ENCODE measurements around the gene SPAG8. TPM values are rescaled to one million over a fixed set of nuclear protein-coding genes. Genes with fewer than 3 reads are reported as not detected.

The SPAG8 gene
- total and polyA plus RNA-seq, 10 of the 15 experiments (the other 5 are each of a cell fraction or from before 2014, with no cell fraction given), result 0.40 to 1.1 (median 0.72) TPM

- no peak overlapping the region for H3K4me3 ChIP-seq
- in situ Hi-C loops (cut with MboI), result no loop called here
- no peak overlapping the region for H2AFZ ChIP-seq (ENCODE audit: control insufficient read depth, low read depth, low read length)
- H3K79me2 ChIP-seq (ENCODE audit: control insufficient read depth, insufficient read depth, low read length), result no peaks in the 10 kb centered on the region; the same call in 1 of the 2 replicates
- intact Hi-C loops (cut with micrococcal nuclease; ENCODE audit: unreplicated experiment), result no loop called here
- peaks cover 28% of the 10 kb centered on the region for H3K4me1 ChIP-seq (ENCODE audit: control insufficient read depth, insufficient read depth, low read length)
- H3K4me2 ChIP-seq (ENCODE audit: control insufficient read depth, insufficient read depth), result no peak overlapping the region
- H4K20me1 ChIP-seq (ENCODE audit: control insufficient read depth, insufficient read depth), result no peaks in the 10 kb centered on the region
- H3K9me3 ChIP-seq (replicated peaks; ENCODE audit: control insufficient read depth, insufficient read depth, low read length), result no peaks in the 10 kb centered on the region
- 78% methylated on average over 4 of the region's 4 CpGs for WGBS (ENCODE audit: insufficient coverage, insufficient replicate concordance, low lambda C conversion rate, missing lambda C conversion rate)
- no peak overlapping the region for H3K9ac ChIP-seq (ENCODE audit: control insufficient read depth, insufficient read depth, low read length)
- ChIA-PET POLR2A (interaction anchor here (0.7 to 6.2 kb wide), 4 partner anchors 9 to 270 kb away, joined by 3 to 80 read pairs (median 3); no protein-coding TSS in a partner anchor), SMC1A (ENCODE audit: uncharacterized antibody, unreplicated experiment) (interaction anchor here (0.6 to 8.9 kb wide), 4 partner anchors 14 to 51 kb away, joined by 3 to 118 read pairs (median 6); no protein-coding TSS in a partner anchor), CTCF (interaction anchor here (0.6 to 7.8 kb wide), 5 partner anchors 12 to 50 kb away, joined by 3 to 59 read pairs (median 6); partner anchors contain the start of genes HINT2 and SPAG8), RAD21 (ENCODE audit: unreplicated experiment) (interaction anchor here (5.4 kb wide), 1 partner anchor 50 kb away, joined by 34 read pairs; no protein-coding TSS in a partner anchor)
- no peaks in the 10 kb centered on the region for H3K27me3 ChIP-seq (replicated peaks in 1 of 2; ENCODE audit: control insufficient read depth in 2 of 2, insufficient read depth in 2 of 2, low read length in 1 of 2)
- TF ChIP-seq TCF3 (IDR thresholded peaks at IDR 0.05; ENCODE audit: borderline replicate concordance, insufficient read depth, low read depth, low read length) (no peak), SREBF2 (IDR thresholded peaks at IDR 0.05; ENCODE audit: low read length) (no peak), RBBP5 (conservative IDR thresholded peaks at IDR 0.05) (no peak), POLR2A (IDR thresholded peaks at IDR 0.05; ENCODE audit: low read depth, low read length) (no peak), MYB (IDR thresholded peaks at IDR 0.05; ENCODE audit: borderline replicate concordance, low read depth, low read length) (no peak), ZBTB33 (IDR thresholded peaks at IDR 0.05) (no peak), TCF12 (IDR thresholded peaks at IDR 0.05; ENCODE audit: low read depth, low read length) (no peak), CTCF (IDR thresholded peaks at IDR 0.05 in 2 of 3, conservative IDR thresholded peaks at IDR 0.05 in 1 of 3; ENCODE audit: control insufficient read depth in 2 of 3, extremely low read depth in 1 of 3, insufficient read depth in 1 of 3, low read depth in 3 of 3, low read length in 3 of 3) (no peak), EP300 (IDR thresholded peaks at IDR 0.05; ENCODE audit: borderline replicate concordance in 1 of 2, control insufficient read depth in 1 of 2, low read depth in 2 of 2, low read length in 2 of 2) (no peak), EED (IDR thresholded peaks at IDR 0.05; ENCODE audit: low read depth) (no peak), CUX1 (IDR thresholded peaks at IDR 0.05; ENCODE audit: insufficient replicate concordance, low read depth, low read length) (no peak), POU2F2 (IDR thresholded peaks at IDR 0.05; ENCODE audit: borderline replicate concordance, low read depth, low read length) (no peak), USF2 (IDR thresholded peaks at IDR 0.05; ENCODE audit: borderline replicate concordance, low read depth, low read length) (no peak), CHD1 (IDR thresholded peaks at IDR 0.05; ENCODE audit: low read depth, low read length) (no peak), BMI1 (IDR thresholded peaks at IDR 0.05; ENCODE audit: borderline replicate concordance) (no peak)
- BruUV-seq (replicated peaks), result no TSS peak
- ATAC-seq, result no peak
- no peak for FAIRE-seq
- DNase-seq (ENCODE audit: low read depth, low spot score), result no peak
- no peak overlapping the region for H3K27ac ChIP-seq (ENCODE audit: control insufficient read depth, insufficient read depth)
- no peaks in the 10 kb centered on the region for H3K36me3 ChIP-seq (ENCODE audit: control insufficient read depth in 2 of 2, insufficient read depth in 2 of 2, low read length in 1 of 2)
These were observed 19.0 kb upstream of the SPAG8 start for GRCh38 chr9:35831040-35831439.

All from GM12878 (cell line).